Stimulated activated naive CD8-positive, alpha-beta T cell treated with anti-CD3 and anti-CD28 coated beads, Interleukin-15, Interleukin-2, amounts not matched to agents 100 ng/mL and 50 ng/mL, for 24 hours (primary cell): ENCODE measurements around the gene DBT.

ENCODE experiments used
- H3K27ac Mint-ChIP-seq: one replicate; pipeline ENCODE4 v1.8.0; 2021; ENCODE audit warnings: mild to moderate bottlenecking, mixed read lengths
- H3K27me3 Mint-ChIP-seq: one replicate; pipeline ENCODE4 v1.8.0; 2021; ENCODE audit warnings: mixed read lengths
- H3K36me3 Mint-ChIP-seq: one replicate; pipeline ENCODE4 v1.8.0; 2021; ENCODE audit warnings: low read depth, mixed read lengths
- H3K4me1 Mint-ChIP-seq: one replicate; pipeline ENCODE4 v1.8.0; 2021; ENCODE audit warnings: low read depth, mixed read lengths
- H3K4me3 Mint-ChIP-seq: one replicate; pipeline ENCODE4 v1.8.0; 2021; ENCODE audit warnings: mild to moderate bottlenecking, mixed read lengths
- H3K9me3 Mint-ChIP-seq: one replicate; pipeline ENCODE4 v1.8.0; 2021; ENCODE audit warnings: mixed read lengths

Gene DBT

GRCh38 chr1:100198596-100198995 is 51.0 kb downstream of the DBT start:
- Mint-ChIP-seq H3K36me3 (peaks cover 61% of the 10 kb centered on the region), H3K4me3 (no peak overlapping the region), H3K27me3 (no peaks in the 10 kb centered on the region), H3K4me1 (no peaks in the 10 kb centered on the region), H3K9me3 (no peaks in the 10 kb centered on the region), H3K27ac (no peak overlapping the region)

DNA sequence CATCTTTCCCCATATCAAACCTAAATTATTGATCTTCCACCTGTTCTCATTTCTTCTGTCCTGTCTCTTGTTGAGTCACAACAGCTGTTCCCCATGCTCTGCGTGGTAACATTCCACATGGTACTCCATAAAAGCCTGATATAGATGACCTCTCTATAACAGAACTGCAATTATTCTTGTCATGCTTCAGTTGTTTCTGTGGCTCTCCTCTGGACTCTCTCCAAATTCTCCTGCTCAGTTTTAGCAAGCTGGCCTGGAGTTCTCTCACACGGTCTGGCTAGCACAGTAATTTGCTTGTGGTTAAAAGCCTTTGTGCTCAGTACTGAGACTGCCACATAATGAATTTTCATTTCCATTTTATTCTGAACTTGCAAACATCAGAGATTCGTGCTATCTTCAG is 61.0 kb downstream of the DBT start:
- Mint-ChIP-seq H3K4me1 (peaks cover 7% of the 10 kb centered on the region), H3K27me3 (no peaks in the 10 kb centered on the region), H3K9me3 (no peaks in the 10 kb centered on the region), H3K36me3 (peaks cover 12% of the 10 kb centered on the region), H3K4me3 (no peak overlapping the region), H3K27ac (no peak overlapping the region)

DNA sequence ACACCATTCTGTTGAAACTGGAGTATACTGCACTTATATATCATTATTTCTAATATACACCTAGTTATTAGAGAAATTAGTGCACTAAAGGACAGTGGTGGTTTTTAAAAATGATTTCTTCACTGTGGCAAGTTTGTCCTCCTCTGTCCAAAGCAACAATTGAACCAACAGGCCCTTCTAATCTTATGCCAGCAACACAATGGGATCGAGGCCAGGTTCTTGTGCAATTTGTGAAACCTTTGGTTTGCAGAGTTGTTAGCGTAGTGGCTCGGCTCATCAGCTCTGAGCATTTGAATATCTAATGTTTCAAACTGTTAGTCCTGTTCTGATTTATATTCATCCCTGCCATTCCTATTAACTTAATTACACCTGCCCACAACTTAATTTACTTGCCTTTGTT is 61.7 kb downstream of the DBT start:
- Mint-ChIP-seq H3K36me3 (peaks cover 12% of the 10 kb centered on the region), H3K4me1 (peaks cover 7% of the 10 kb centered on the region), H3K27ac (no peak overlapping the region), H3K4me3 (no peak overlapping the region), H3K9me3 (no peaks in the 10 kb centered on the region), H3K27me3 (no peaks in the 10 kb centered on the region)

GRCh38 chr1:100184536-100184935 is 65.1 kb downstream of the DBT start:
- H3K9me3 Mint-ChIP-seq = no peaks in the 10 kb centered on the region
- H3K27me3 Mint-ChIP-seq = no peaks in the 10 kb centered on the region
- H3K4me1 Mint-ChIP-seq = peaks cover 7% of the 10 kb centered on the region
- H3K27ac Mint-ChIP-seq = no peak overlapping the region
- no peak overlapping the region for H3K4me3 Mint-ChIP-seq
- H3K36me3 Mint-ChIP-seq = no peaks in the 10 kb centered on the region

DNA sequence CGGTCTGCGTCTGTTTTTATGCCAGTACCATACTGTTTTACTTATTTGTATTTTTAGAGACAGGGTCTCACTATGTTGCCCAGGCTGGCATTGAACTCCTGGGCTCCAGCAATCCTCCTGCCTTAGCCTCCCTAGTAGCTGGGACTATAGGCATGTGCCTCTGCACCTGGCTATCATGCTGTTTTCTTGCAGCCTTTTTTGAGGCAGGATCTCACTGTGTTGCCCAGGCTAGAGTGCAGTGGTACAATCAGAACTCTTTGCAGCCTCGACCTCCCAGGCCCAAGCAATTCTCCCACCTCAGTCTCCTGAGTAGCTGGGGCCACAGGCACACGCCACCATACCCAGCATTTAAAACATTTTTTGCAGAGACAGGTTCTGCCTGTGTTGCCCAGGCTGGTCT is 66.3 kb downstream of the DBT start:
- H3K36me3 Mint-ChIP-seq = no peaks in the 10 kb centered on the region
- no peak overlapping the region for H3K4me3 Mint-ChIP-seq
- H3K9me3 Mint-ChIP-seq = no peaks in the 10 kb centered on the region
- H3K27ac Mint-ChIP-seq = no peak overlapping the region
- peaks cover 7% of the 10 kb centered on the region for H3K4me1 Mint-ChIP-seq
- H3K27me3 Mint-ChIP-seq = no peaks in the 10 kb centered on the region

DNA sequence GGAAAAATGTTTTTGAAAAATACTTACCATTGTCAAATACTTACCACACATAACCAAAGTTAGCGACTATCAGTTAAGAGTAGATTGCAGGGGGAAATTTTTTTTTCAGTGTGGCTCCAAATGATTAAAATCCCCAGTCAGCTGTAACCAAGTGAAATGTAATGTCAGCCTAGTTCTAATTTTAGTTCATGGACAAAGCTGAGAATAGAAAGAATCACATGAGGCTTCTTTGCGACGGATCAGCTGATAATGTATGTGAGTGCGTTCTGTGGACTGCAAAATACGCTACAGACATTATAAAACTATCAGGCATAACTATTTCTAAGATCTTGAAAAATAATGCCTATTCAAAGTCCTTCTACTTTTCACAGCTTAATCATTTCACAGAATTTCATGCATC is 71.5 kb downstream of the DBT start, which contains the start of gene LRRC39:
Gene LRRC39 (minus strand): TSS at position 166 of the 400 bp plus-strand sequence. CDS start 9,740 bp downstream, outside the sequence.
- no peaks in the 10 kb centered on the region for H3K36me3 Mint-ChIP-seq
- H3K27ac Mint-ChIP-seq = no peak within 1 kb of the TSS
- H3K4me1 Mint-ChIP-seq = no peaks in the 10 kb centered on the region
- no peak within 1 kb of the TSS for H3K4me3 Mint-ChIP-seq
- H3K27me3 Mint-ChIP-seq = no peaks in the 10 kb centered on the region
- H3K9me3 Mint-ChIP-seq = no peaks in the 10 kb centered on the region

DNA sequence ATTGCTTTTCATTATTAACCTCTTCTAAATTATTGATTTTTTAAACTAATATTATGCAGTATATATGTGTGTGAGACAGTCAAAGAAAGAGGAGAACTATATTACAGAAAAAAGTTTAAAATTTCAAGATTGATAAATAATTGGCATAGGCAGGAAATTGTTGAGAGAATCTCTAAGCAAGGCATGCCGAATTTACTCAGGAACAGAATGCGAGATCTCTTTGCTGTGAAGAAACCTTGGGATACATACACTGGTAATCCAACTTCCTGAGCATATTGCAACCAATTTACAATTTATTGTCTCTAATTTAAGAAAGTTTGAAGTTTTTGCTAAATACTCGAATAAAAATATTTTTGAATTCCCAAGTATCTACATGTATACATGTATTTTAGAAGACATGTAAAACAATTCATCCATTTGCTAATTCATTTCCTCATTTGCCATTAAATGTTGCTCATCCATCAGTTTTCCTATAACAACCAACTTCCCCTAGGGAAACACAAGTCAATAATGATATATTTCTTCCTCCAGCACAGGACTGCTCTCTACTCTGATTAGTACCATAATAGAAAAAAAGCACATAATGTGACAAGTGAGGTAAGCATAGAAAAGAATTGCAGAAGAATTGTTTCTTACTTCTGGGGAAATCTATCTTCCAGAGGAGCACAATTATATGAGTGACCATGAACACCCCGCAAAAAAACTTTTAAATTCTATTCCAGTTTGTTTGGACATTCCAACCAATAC is 72.2 kb downstream of the DBT start:
- no peak overlapping the region for H3K27ac Mint-ChIP-seq
- no peak overlapping the region for H3K4me3 Mint-ChIP-seq
- no peaks in the 10 kb centered on the region for H3K9me3 Mint-ChIP-seq
- no peaks in the 10 kb centered on the region for H3K36me3 Mint-ChIP-seq
- H3K27me3 Mint-ChIP-seq = no peaks in the 10 kb centered on the region
- H3K4me1 Mint-ChIP-seq = no peaks in the 10 kb centered on the region

GRCh38 chr1:100168051-100168450 is 81.6 kb downstream of the DBT start:
- Mint-ChIP-seq H3K4me1 (no peaks in the 10 kb centered on the region), H3K4me3 (no peak overlapping the region), H3K27ac (no peak overlapping the region), H3K36me3 (no peaks in the 10 kb centered on the region), H3K9me3 (no peaks in the 10 kb centered on the region), H3K27me3 (no peaks in the 10 kb centered on the region)

DNA sequence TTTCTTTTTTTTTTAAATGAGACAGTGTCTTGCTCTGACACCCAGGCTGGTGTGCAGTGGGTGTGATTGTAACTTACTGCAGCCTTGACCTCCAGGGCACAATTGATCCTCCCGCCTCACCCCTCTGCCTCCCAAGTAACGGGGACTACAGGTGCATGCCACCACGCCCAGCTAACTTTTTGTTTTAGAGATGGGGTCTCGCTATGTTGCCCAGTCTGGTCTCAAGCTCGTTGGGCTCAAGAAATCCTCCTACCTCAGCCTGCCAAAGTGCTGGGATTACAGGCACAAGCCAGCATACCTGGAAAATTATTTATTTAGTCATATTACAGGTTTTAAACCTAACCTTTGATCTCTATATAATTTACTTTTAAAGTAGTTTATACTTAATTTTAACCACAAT is 84.9 kb downstream of the DBT start:
- H3K36me3 Mint-ChIP-seq = no peaks in the 10 kb centered on the region
- H3K4me1 Mint-ChIP-seq = no peaks in the 10 kb centered on the region
- no peaks in the 10 kb centered on the region for H3K27me3 Mint-ChIP-seq
- H3K4me3 Mint-ChIP-seq = no peak overlapping the region
- no peak overlapping the region for H3K27ac Mint-ChIP-seq
- no peaks in the 10 kb centered on the region for H3K9me3 Mint-ChIP-seq

- H3K36me3 Mint-ChIP-seq = no peaks in the 10 kb centered on the region
- no peak overlapping the region for H3K4me3 Mint-ChIP-seq
- no peaks in the 10 kb centered on the region for H3K4me1 Mint-ChIP-seq
- H3K9me3 Mint-ChIP-seq = no peaks in the 10 kb centered on the region
- no peaks in the 10 kb centered on the region for H3K27me3 Mint-ChIP-seq
- no peak overlapping the region for H3K27ac Mint-ChIP-seq
Observed at GRCh38 chr1:100164216-100164615, 85.4 kb downstream of the DBT start.

DNA sequence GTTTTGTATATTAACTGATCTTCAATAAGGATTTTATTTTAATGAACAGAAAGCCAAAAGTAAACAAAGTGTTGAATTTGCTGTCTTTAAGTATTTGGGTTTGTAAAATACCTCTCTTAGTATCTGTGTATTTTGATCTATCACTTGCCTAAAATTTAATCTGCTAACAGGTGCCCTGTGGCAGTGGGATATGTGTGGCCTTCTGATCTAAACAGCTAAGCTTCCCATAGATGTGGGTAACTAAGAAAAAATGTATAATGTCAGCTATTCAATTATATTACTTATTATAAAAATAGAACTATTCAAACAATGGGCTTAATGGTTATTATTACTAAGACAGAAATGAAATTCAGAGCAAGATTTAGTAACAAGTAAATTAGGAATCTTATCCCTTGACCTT is 86.8 kb downstream of the DBT start:
- H3K27me3 Mint-ChIP-seq = no peaks in the 10 kb centered on the region
- H3K4me3 Mint-ChIP-seq = no peak overlapping the region
- no peaks in the 10 kb centered on the region for H3K36me3 Mint-ChIP-seq
- H3K27ac Mint-ChIP-seq = no peak overlapping the region
- H3K9me3 Mint-ChIP-seq = no peaks in the 10 kb centered on the region
- no peaks in the 10 kb centered on the region for H3K4me1 Mint-ChIP-seq

GRCh38 chr1:100152271-100152670 is 97.4 kb downstream of the DBT start:
- Mint-ChIP-seq H3K4me3 (no peak overlapping the region), H3K27ac (peak overlapping the region; percentile 0), H3K36me3 (peaks cover 29% of the 10 kb centered on the region), H3K27me3 (no peaks in the 10 kb centered on the region), H3K9me3 (no peaks in the 10 kb centered on the region), H3K4me1 (peaks cover 7% of the 10 kb centered on the region)

DNA sequence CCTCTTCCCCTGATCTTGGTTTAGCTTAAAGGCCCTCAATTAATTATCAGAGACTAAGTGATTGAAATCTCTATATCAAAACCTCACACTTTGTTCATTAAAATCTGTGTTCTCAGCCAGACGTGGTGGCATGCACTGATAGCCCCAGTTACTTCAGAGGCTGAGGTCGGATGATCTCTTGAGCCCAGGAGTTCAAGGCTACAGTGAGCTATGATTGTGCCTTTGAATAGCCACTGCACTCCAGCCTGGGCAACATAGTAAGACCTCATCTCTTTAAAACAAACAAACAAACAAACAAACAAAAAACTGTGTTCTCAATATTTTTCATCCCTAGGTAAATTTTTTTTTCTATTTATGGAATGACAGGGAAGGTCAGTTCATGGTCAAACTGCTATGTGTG is 98.0 kb downstream of the DBT start:
- H3K27me3 Mint-ChIP-seq = no peaks in the 10 kb centered on the region

GRCh38 chr1:100147875-100148274 is 101.8 kb downstream of the DBT start:
- Mint-ChIP-seq H3K9me3 (no peaks in the 10 kb centered on the region), H3K27me3 (no peaks in the 10 kb centered on the region), H3K4me1 (peaks cover 7% of the 10 kb centered on the region), H3K36me3 (peaks cover 62% of the 10 kb centered on the region), H3K27ac (no peak overlapping the region), H3K4me3 (no peak overlapping the region)

More for the DNA sequence above, 98.0 kb downstream of the DBT start:
- Mint-ChIP-seq H3K4me3 (no peak overlapping the region), H3K4me1 (peaks cover 7% of the 10 kb centered on the region), H3K27ac (no peak overlapping the region), H3K36me3 (peaks cover 31% of the 10 kb centered on the region), H3K9me3 (no peaks in the 10 kb centered on the region)

DNA sequence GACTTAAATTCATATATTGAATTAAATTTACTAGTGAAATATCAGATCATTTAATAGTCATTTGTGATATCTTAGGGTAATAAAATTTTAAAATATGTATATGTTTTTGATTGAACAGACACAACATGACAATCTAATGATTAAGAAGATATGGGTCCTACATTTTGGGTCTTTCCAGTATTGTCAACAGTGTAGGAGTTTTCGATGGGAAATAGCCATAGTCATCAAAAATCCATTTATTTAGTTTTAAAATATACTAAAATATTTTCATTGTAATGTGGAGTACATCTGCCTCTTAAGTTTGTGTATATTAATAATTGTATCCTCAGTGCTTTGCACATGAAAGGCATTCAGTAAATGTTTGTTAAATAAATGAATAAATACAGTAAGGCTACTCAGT is 102.7 kb downstream of the DBT start:
- Mint-ChIP-seq H3K27me3 (no peaks in the 10 kb centered on the region), H3K36me3 (peaks cover 70% of the 10 kb centered on the region), H3K9me3 (no peaks in the 10 kb centered on the region), H3K4me1 (peaks cover 1% of the 10 kb centered on the region), H3K27ac (no peak overlapping the region), H3K4me3 (no peak overlapping the region)

DNA sequence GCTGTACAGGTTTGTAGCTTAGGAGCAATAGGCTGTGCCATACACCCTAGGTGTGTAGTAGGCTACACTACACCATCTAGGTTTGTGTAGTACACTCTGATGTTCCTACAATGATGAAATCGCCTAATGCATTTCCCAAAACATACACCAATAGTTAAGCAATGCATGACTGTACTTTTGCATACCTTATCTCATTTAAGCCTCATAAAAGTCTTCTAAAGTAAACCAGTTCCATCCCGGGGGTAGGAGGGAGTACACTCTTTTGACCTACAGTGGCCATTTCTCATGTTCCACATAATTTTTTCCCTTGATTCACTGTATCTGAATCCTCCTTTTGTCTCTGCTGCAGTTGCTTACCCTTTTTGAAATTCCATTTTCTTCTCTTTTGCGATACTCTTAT is 104.5 kb downstream of the DBT start:
- Mint-ChIP-seq H3K36me3 (peaks cover 73% of the 10 kb centered on the region), H3K4me1 (no peaks in the 10 kb centered on the region), H3K4me3 (no peak overlapping the region), H3K27ac (no peak overlapping the region), H3K27me3 (no peaks in the 10 kb centered on the region), H3K9me3 (no peaks in the 10 kb centered on the region)
